Fibroblast of the aortic adventitia (primary cell): ENCODE results near the gene RABGEF1. TPM values are rescaled to one million over a fixed set of nuclear protein-coding genes. Genes with fewer than 3 reads are reported as not detected.

ENCODE experiments used
- DNase-seq: peaks from one replicate; pipeline ENCODE4 v3.0.0-alpha.2; 2010; ENCODE audit warnings: low read depth
- H3K4me3 ChIP-seq: 2 replicates; pipeline ENCODE4 v1.5.1; 2011; ENCODE audit warnings: low read depth, mild to moderate bottlenecking, control low read depth, low read length, moderate library complexity
- CTCF ChIP-seq: IDR thresholded peaks from 2 replicates; pipeline ENCODE4 v1.5.1; 2011; ENCODE audit warnings: mild to moderate bottlenecking, low read length, control low read depth, inconsistent platforms; ENCODE audit not compliant: insufficient read depth
- total RNA-seq: library from RNA; depleted of rRNA; stranded (reverse); fragments of >200 nt; gene quantifications from 2 replicates; pipeline ENCODE4 v1.2.3, GENCODE V29; 2012; ENCODE audit warnings: low replicate concordance

Gene RABGEF1
- total RNA-seq, 1 donor = 75.6 TPM

- no peak overlapping the region for H3K4me3 ChIP-seq
- no peak for DNase-seq
- no peak for TF ChIP-seq CTCF
Measured at GRCh38 chr7:66725843-66726242, 14.7 kb upstream of the RABGEF1 start.

GRCh38 chr7:66727058-66727457 lies 13.5 kb upstream of the RABGEF1 start:
- no peak for DNase-seq
- no peak overlapping the region for H3K4me3 ChIP-seq
- no peak for TF ChIP-seq CTCF

GRCh38 chr7:66728571-66728970 lies 12.0 kb upstream of the RABGEF1 start:
- TF ChIP-seq CTCF = no peak

GRCh38 chr7:66729274-66729673 lies 11.3 kb upstream of the RABGEF1 start:
- TF ChIP-seq CTCF = no peak
- DNase-seq = no peak

More at GRCh38 chr7:66728571-66728970, 12.0 kb upstream of the RABGEF1 start:
- no peak for DNase-seq
- no peak overlapping the region for H3K4me3 ChIP-seq

GRCh38 chr7:66731986-66732385 lies 8.5 kb upstream of the RABGEF1 start:
- TF ChIP-seq CTCF = no peak
- no peak for DNase-seq
- H3K4me3 ChIP-seq = no peak overlapping the region

More at GRCh38 chr7:66729274-66729673, 11.3 kb upstream of the RABGEF1 start:
- no peak overlapping the region for H3K4me3 ChIP-seq

- H3K4me3 ChIP-seq = no peak overlapping the region
- DNase-seq = no peak
- no peak for TF ChIP-seq CTCF
Measured at GRCh38 chr7:66732439-66732838, 8.1 kb upstream of the RABGEF1 start.

- no peak for DNase-seq
- no peak for TF ChIP-seq CTCF
- no peak overlapping the region for H3K4me3 ChIP-seq
Measured at GRCh38 chr7:66734006-66734405, 6.5 kb upstream of the RABGEF1 start.
